ENCODE data around the gene ABHD14A.

- TF ChIP-seq, protein P1, sequence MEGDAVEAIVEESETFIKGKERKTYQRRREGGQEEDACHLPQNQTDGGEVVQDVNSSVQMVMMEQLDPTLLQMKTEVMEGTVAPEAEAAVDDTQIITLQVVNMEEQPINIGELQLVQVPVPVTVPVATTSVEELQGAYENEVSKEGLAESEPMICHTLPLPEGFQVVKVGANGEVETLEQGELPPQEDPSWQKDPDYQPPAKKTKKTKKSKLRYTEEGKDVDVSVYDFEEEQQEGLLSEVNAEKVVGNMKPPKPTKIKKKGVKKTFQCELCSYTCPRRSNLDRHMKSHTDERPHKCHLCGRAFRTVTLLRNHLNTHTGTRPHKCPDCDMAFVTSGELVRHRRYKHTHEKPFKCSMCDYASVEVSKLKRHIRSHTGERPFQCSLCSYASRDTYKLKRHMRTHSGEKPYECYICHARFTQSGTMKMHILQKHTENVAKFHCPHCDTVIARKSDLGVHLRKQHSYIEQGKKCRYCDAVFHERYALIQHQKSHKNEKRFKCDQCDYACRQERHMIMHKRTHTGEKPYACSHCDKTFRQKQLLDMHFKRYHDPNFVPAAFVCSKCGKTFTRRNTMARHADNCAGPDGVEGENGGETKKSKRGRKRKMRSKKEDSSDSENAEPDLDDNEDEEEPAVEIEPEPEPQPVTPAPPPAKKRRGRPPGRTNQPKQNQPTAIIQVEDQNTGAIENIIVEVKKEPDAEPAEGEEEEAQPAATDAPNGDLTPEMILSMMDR (IDR thresholded peaks at IDR 0.05), result no peak
- TF ChIP-seq POLR2A (IDR thresholded peaks at IDR 0.05), result no peak
Observed at GRCh38 chr3:51945031-51945840, 29.6 kb upstream of the ABHD14A start.

Data from Peyer's patch (tissue), 4 donors.